DMS153 (cell line): ENCODE results near the gene PRPF19.

Source experiments
- DNase-seq: peaks from one replicate; lab custom pipeline; 2025; lab: John Stamatoyannopoulos, UW

The PRPF19 gene

DNA sequence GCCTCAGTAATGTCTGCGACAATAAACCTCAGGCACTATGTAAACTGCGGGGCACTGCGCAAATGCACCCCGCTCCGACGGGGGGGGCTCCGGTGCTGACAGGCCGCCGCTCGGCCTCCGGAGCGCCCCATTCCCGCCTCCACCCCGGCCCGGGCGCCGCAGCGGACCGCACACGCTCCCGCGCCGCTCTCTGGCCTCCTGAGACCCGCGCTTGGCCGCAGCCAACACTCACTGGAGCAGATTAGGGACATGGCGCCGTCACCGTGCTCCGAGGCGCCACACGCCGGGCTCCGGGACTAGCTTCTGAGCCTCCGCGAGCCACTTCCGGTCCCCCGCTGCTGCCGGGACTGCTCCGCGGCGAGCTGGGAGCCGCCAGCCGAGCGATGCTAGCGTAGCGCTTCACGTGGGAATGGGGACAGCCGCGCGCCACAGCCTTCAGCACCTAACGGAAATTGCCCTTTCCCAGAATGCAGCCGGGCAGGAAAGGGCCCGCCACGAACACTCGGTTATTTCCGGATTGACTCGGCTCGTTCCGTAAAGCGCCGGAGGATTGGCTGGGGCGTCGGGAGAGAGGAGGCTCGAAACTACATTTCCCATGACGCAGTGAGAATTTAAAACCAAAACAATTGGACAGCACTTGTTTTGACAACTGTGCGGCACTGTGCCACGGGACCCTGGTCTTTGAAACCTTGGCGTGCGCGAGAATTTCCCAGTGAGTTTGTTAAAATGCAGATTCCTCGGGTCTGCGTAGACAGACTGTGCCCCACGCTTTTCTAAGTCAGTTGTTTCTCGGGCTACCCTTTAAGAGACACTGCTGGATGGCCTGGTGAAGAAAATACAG is at the start of gene PRPF19:
Gene PRPF19, minus strand, starts transcription at position 454 of the 841 bp plus-strand sequence. Its CDS starts 203 bp downstream, at position 251.
- DNase-seq: peak; percentile 95

GRCh38 chr11:60955571-60955970 is 49.2 kb upstream of the PRPF19 start:
- no peak for DNase-seq

DNA sequence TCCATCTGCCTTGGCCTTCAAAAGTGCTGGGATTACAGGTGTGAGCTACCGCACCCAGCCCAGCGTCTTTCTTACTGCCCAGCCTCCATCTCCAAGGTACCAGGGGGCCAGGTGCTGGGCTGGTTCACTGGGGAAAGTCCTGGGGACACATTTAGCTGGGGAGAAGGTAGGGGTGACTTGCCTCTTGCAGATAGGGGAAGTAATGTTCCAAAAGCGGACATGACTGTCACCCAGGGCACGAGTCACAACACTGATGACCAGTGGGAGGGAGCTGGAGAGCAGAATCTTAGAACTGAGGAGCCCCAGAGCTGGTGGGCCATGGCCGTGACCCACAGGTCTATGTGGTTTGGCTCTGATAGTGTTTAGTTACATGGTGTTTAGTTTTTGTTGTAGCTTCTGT is 48.0 kb upstream of the PRPF19 start:
- no peak for DNase-seq

DNA sequence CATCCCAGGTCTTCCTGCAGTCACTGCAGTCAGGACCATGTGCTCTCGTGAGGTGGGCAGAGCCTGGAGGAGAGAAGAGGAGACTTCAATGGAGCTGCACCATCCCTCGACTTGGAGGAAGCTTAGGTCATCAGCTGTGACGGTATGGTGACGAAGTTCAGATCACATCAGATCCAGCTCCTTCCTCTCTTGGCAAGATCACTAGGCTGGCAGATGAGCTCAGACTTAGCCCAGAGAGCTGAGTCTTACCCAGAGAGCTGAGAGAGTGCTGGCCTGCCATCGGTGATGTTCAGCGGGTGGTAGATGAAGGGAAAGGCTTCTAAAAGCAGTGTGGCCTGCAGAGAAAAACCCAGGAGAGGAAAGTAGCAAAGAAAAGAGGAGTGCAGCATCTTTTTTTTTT is 47.4 kb upstream of the PRPF19 start:
- DNase-seq: no peak

DNA sequence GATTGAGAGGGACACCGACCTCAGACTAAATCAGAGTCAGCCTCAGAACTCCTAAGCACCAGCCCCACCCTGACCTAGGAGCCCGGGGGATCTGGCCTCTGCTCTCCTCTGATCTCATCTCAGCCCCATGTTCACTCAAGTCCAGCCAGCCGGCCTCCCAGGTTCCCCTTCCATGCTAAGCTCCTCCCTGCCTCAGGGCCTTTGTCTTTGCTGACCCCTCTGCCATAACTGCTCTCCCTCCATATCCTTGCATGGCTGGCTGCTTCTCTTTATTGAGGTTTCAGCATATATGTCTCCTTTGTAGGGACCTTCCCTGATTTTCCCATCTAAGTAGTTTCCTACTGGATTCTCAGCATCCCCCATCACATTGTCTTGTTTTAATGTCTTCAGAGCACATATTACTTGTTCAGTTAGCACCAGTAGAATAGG is 46.4 kb upstream of the PRPF19 start:
- DNase-seq: no peak

DNA sequence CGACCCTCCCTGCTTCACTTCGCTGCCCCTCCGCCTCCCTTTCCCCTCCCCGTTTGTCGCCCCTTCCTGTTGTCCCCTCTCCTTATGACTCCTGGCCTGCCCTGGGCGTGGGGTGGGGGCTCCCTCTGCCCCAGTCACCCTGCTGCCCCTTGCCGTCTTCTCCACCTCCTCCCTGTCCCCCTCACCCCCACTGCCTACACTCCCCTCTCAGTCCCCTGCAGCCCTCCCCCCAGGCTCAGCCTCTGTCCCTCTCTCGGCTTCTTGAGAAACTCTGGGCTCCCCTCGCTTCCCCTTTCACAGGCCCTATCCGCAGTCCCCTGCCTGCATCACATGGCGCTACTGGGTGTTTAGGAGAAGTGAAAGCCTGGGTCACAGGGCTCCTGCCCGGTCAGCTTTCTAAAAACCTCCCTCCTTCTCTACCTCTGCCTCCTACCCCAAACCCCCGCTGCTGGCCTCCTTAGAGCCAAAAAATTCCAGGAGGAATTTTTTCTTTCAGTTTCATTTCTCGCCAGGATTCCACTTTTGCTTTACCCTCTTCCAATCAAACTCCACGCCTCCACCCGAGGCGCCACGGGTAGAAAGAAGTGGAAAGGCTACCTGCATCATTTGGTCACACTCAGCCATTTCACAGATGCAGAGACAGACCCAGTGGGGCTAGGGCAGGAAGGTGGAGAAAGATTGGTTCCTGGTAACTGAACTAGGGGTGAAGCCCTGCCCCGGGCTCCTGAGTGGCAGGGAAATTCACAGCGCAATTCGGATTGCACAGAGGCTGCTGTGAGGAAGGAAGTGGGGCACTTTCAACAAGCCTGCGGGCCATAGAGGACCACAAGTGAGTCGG is 45.7 kb upstream of the PRPF19 start, which contains the start of gene SLC15A3:
Gene SLC15A3, minus strand, starts transcription at position 273 of the 838 bp plus-strand sequence. CDS start 625 bp downstream, outside the sequence.
- DNase-seq: no peak

- no peak for DNase-seq
Measured at GRCh38 chr11:60951606-60951903, 45.2 kb upstream of the PRPF19 start.

- DNase-seq: no peak
Measured at GRCh38 chr11:60950933-60951605, 44.7 kb upstream of the PRPF19 start.

DNA sequence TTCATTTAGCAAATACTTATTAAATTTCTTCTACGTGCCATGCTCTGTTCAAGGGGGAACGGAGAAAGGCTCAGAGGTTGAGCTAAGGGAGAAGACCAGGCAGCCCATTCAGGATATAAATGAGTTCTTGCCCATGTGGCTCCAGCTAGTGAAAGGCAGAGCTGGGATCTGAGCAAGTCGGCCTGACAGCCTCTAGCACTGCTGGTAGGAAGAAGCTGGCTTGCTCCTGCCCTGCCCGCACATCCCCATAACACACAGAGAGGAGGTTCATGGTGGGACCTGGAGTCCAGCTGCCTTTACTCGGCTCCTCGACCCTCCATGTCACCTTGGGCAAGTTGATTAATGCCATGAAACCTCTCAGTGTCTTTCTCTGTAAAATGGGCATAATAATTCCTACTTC is 43.6 kb upstream of the PRPF19 start:
- no peak for DNase-seq

GRCh38 chr11:60948250-60948649 is 41.9 kb upstream of the PRPF19 start:
- no peak for DNase-seq

DNA sequence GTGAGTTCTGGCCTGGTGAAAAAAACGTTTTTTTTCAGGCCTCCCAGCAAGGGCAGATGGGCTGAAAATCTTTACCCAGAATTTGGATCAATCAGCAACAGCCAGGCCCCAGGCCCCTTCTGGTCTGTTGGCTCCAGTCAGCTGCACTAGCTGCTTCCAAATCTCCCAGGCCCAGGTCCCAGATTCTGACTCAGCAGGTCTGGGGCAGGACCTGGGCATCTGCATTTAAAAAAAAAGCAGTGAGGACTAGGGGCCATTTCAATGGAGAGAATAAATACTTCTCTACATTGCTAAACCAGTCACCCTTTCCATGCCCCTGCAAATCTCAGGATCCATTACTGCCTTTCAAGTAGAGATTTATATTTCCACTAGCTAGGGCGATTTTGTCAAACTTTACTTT is 41.3 kb upstream of the PRPF19 start:
- DNase-seq: no peak

DNA sequence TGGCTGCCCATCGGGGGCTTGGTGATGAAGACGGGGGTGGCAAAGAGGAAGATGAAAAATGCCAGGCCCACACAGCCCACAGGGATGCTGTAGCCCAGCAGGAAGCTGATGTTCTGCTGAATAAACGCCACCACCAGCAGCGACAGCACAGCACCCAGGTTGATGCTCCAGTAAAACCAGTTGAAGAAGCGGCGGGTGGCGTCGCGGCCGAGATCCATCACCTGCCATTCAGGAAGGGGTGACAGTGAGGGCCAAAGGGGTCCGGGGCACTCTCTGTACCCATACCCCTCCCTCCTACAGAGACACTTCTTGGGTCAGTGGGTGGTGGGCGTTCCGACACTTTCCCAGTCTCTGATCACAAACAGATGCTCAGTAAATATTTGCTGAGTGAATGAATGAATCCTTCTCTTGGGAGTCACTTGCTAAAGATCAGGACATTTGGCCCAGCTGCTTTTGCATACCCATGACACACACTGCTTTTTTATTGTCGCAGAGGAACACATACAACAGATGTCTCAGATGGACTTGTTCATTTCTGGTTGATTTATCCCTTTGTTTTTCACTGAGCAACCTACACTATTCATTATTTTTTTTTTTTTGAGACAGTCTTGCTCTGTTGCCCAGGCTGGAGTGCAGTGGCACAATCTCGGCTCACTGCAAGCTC is 40.3 kb upstream of the PRPF19 start:
- no peak for DNase-seq

GRCh38 chr11:60945295-60945667 is 38.9 kb upstream of the PRPF19 start:
- DNase-seq: no peak

GRCh38 chr11:60944490-60945294 is 38.3 kb upstream of the PRPF19 start:
- no peak for DNase-seq

DNA sequence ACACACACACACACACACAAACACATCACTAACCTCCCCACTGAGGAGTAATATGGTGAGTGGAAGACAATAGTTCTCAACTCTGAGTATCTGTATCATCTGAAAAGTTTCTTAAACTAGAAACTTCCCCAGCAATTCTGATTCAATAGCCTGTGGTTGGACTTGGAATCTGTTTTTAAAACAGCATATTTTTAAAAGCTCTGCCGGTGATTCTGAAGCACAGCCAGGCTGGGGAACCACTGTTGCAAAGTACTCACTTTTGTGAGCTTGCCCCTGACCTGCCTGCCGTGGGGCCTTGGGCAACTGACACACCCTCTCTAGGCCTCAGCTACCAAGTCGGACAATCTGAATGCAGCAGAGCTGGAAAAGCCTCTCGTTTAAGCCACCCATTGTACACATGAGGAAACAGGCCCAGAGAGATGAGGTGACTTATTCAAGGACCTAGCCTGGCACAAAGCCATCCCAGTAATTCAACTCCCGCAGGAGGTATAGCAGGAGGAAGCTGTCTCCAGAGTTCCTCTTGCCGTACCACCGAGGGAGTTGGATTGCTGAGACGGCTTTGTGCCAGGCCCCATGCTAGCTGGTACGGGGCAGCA is 36.7 kb upstream of the PRPF19 start:
- peak; percentile 97 for DNase-seq

DNA sequence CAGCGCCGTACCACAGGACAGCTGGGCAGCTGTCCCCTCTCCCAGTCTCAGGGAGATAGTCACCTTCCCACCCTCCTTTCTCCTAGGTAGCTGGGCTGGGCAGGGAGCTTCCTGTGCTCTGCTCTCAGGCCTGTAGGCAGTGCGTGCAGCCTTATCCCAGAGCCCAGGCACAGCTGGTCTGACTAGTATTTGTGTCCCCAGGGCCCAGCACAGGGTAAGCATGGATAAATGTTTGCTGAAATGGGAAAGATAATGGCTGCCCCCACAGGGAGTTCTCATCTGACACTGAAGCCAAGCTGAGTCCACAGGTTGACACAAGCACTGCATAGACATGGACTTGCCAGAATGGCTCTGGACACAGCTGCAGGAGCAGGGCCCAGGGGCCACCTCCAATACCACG is 35.8 kb upstream of the PRPF19 start:
- DNase-seq: peak; percentile 47

GRCh38 chr11:60941371-60942119 is 35.2 kb upstream of the PRPF19 start:
- DNase-seq: no peak

GRCh38 chr11:60939855-60940254 is 33.5 kb upstream of the PRPF19 start:
- no peak for DNase-seq

- DNase-seq: no peak
Measured at GRCh38 chr11:60939301-60939700, 32.9 kb upstream of the PRPF19 start.

- no peak for DNase-seq
Measured at GRCh38 chr11:60938500-60938899, 32.1 kb upstream of the PRPF19 start.
